Liver (tissue), 2 donors: ENCODE measurements around the gene MLH1.

Experiments
- CTCF ChIP-seq: fragments of 150-350 bp; IDR thresholded peaks from 2 replicates; pipeline ENCODE4 v1.5.1; 2017; ENCODE audit warnings: improper control_type of control experiment, low read depth, low read length; ENCODE audit not compliant: missing input control
- REST ChIP-seq: IDR thresholded peaks from 2 replicates; pipeline ENCODE4 v1.6.1; 2016; ENCODE audit warnings: antibody characterized with exemption, mild to moderate bottlenecking
- ZBTB33 ChIP-seq: IDR thresholded peaks from 2 replicates; pipeline ENCODE4 v1.6.1; 2016; ENCODE audit warnings: antibody characterized with exemption
- donor health status: healthy.

GRCh38 chr3:37017683-37018082 is 24.4 kb downstream of the MLH1 start:
- TF ChIP-seq REST (no peak), ZBTB33 (no peak), CTCF (no peak)
